Measurements from ENCODE around the gene PRR20D.
"Not testable (repeated sequence)": the region's sequence is repeated elsewhere in the genome, so short reads cannot be mapped to it uniquely, and the experiment has no call there.

- TF ChIP-seq POLR2A, POLR2AphosphoS5 (IDR thresholded peaks at IDR 0.05; ENCODE audit: low read depth, low read length): not testable (repeated sequence)
Observed at GRCh38 chr13:57153761-57154160, 6.7 kb upstream of the PRR20D start, which contains the start of gene PRR20C.

All from GM12891 (cell line).